Hepatocyte (in vitro differentiated cells): Measurements from ENCODE around the gene CYBA.
A peak's percentile ranks its signal among the peaks of the same experiment; 100 is the strongest.

ENCODE experiments used
- EZH2 ChIP-seq: fragments of 200-600 bp; sonication (generic); IDR thresholded peaks from 2 replicates; pipeline ENCODE4 v1.6.1; 2016; ENCODE audit warnings: antibody characterized with exemption, mild to moderate bottlenecking, borderline replicate concordance
- TF ChIP-seq, protein P1 (sequence below): fragments of 200-600 bp; sonication (generic); IDR thresholded peaks from 2 replicates; pipeline ENCODE4 v1.5.1; 2016; ENCODE audit warnings: antibody characterized with exemption, mild to moderate bottlenecking; ENCODE audit not compliant: poor library complexity

DNA sequence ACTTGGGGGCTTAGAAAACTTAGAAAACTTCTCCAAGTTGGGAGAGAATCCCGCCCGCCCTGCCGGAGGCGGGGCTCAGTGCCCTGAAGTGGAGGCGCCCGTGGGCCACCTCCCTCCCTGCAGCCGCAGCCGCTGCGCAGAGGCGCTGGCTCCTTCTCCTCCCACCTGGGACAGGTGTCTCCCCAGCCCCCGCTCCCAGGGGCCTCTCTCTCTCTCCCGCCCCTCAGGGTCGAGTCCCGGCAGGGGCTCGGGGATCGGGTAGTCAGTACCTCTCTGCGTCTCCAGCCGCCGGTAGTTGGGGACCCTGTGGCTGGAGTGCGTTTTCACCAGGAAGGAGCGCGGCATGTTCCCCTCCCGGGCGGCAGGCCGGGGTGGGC, 35.2 kb upstream of the CYBA start:
- TF ChIP-seq EZH2, result peak; percentile 55
- TF ChIP-seq, protein P1, sequence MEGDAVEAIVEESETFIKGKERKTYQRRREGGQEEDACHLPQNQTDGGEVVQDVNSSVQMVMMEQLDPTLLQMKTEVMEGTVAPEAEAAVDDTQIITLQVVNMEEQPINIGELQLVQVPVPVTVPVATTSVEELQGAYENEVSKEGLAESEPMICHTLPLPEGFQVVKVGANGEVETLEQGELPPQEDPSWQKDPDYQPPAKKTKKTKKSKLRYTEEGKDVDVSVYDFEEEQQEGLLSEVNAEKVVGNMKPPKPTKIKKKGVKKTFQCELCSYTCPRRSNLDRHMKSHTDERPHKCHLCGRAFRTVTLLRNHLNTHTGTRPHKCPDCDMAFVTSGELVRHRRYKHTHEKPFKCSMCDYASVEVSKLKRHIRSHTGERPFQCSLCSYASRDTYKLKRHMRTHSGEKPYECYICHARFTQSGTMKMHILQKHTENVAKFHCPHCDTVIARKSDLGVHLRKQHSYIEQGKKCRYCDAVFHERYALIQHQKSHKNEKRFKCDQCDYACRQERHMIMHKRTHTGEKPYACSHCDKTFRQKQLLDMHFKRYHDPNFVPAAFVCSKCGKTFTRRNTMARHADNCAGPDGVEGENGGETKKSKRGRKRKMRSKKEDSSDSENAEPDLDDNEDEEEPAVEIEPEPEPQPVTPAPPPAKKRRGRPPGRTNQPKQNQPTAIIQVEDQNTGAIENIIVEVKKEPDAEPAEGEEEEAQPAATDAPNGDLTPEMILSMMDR, result no peak
